ENCODE measurements around the gene TMEM244. TPM values are rescaled to one million over a fixed set of nuclear protein-coding genes. Genes with fewer than 3 reads are reported as not detected.

TMEM244 gene
- total and polyA plus RNA-seq, 2 donors (not counting 3 experiments of a cell fraction or from before 2014, with no cell fraction given), result not detected

DNA sequence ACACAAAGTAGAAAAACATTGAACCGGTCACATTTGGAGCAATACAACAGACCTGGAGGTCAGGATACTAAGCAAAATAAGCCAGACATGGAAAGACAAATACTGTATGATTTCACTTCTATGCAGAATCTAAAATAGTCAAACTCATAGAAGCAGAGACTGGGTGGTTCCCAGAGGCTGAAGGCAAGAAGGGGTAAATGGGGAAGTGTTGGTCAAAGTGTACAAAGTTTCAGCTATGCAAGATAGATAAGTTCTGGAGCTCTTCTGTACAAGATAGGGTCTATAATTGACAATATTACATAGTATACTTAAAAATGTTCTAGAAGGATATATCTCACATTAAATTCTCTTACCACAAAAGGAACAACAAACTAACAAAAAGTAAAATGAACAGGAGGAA, 70.3 kb downstream of the TMEM244 start:
- POLR2A ChIA-PET, result no interaction called here

More for the DNA sequence above, 70.3 kb downstream of the TMEM244 start:
- no peak overlapping the region for H3K9ac ChIP-seq (replicated peaks; ENCODE audit: extremely low read depth, insufficient read depth, low read length)
- H3K9me1 ChIP-seq (replicated peaks; ENCODE audit: control insufficient read depth, extremely low read depth, insufficient read depth, low read length), result no peaks in the 10 kb centered on the region
- intact Hi-C loops (cut with micrococcal nuclease) (no loop called here), dilution Hi-C loops (cut with MboI; ENCODE audit: extremely low pct_ligation_motif_present, low sequenced_read_pairs) (no loop called here)
- no TSS peak for BruUV-seq (replicated peaks)
- no peak overlapping the region for H3K4me2 ChIP-seq (ENCODE audit: insufficient read depth, low read length)
- FAIRE-seq, result no peak
- H2AFZ ChIP-seq (ENCODE audit: low read depth, low read length), result no peak overlapping the region
- no peaks in the 10 kb centered on the region for H3K9me3 ChIP-seq (replicated peaks; ENCODE audit: control insufficient read depth, insufficient read depth, low read length)
- H3K36me3 ChIP-seq (ENCODE audit: control insufficient read depth in 2 of 2, extremely low read depth in 1 of 2, insufficient read depth in 2 of 2, low read length in 2 of 2), result no peaks in the 10 kb centered on the region
- no peak for DNase-seq (ENCODE audit: low read depth, low spot score)
- H3K4me3 ChIP-seq (replicated peaks in 1 of 3; ENCODE audit: insufficient read depth in 1 of 3, low read depth in 1 of 3, low read length in 3 of 3), result no peak overlapping the region
- no peaks in the 10 kb centered on the region for H4K20me1 ChIP-seq (replicated peaks; ENCODE audit: control insufficient read depth, extremely low read depth, insufficient read depth, low read length)
- no peaks in the 10 kb centered on the region for H3K79me2 ChIP-seq (ENCODE audit: control insufficient read depth, insufficient read depth, low read length)
- CTCF ChIA-PET, result interaction anchor here (1.3 to 1.5 kb wide), 2 partner anchors 10 to 230 kb away, joined by 3 read pairs; no protein-coding TSS in a partner anchor
- H3K4me1 ChIP-seq (ENCODE audit: control insufficient read depth, extremely low read depth, insufficient read depth, low read length), result no peaks in the 10 kb centered on the region
- no peak for TF ChIP-seq GATA2 (IDR thresholded peaks at IDR 0.05; ENCODE audit: insufficient read depth, insufficient read length, low read depth, low read length)
- TF ChIP-seq, protein P1, sequence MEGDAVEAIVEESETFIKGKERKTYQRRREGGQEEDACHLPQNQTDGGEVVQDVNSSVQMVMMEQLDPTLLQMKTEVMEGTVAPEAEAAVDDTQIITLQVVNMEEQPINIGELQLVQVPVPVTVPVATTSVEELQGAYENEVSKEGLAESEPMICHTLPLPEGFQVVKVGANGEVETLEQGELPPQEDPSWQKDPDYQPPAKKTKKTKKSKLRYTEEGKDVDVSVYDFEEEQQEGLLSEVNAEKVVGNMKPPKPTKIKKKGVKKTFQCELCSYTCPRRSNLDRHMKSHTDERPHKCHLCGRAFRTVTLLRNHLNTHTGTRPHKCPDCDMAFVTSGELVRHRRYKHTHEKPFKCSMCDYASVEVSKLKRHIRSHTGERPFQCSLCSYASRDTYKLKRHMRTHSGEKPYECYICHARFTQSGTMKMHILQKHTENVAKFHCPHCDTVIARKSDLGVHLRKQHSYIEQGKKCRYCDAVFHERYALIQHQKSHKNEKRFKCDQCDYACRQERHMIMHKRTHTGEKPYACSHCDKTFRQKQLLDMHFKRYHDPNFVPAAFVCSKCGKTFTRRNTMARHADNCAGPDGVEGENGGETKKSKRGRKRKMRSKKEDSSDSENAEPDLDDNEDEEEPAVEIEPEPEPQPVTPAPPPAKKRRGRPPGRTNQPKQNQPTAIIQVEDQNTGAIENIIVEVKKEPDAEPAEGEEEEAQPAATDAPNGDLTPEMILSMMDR (IDR thresholded peaks at IDR 0.05; ENCODE audit: extremely low read depth in 1 of 2, insufficient read depth in 1 of 2, low read depth in 1 of 2, low read length in 2 of 2), result no peak
- no peak for TF ChIP-seq POLR2A (IDR thresholded peaks at IDR 0.05; ENCODE audit: low read depth, low read length)
- TF ChIP-seq FOS (IDR thresholded peaks at IDR 0.05; ENCODE audit: borderline replicate concordance, insufficient read depth, low read length), result no peak
- no peak for TF ChIP-seq POLR2AphosphoS5 (IDR thresholded peaks at IDR 0.05; ENCODE audit: insufficient read depth, low read depth, low read length)
- TF ChIP-seq MYC (IDR thresholded peaks at IDR 0.05; ENCODE audit: low read depth, low read length), result no peak
- TF ChIP-seq JUN (IDR thresholded peaks at IDR 0.05; ENCODE audit: borderline replicate concordance, insufficient read depth, insufficient read length, low read depth), result no peak
- TF ChIP-seq, protein P2, sequence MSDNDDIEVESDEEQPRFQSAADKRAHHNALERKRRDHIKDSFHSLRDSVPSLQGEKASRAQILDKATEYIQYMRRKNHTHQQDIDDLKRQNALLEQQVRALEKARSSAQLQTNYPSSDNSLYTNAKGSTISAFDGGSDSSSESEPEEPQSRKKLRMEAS (IDR thresholded peaks at IDR 0.05; ENCODE audit: insufficient read depth, insufficient read length), result no peak
- no peak for TF ChIP-seq EZH2 (IDR thresholded peaks at IDR 0.05; ENCODE audit: borderline replicate concordance, low read depth, low read length, severe bottlenecking)
- H3K27ac ChIP-seq (ENCODE audit: insufficient read depth, low read depth, low read length), result no peak overlapping the region
- peaks cover 5 to 9% of the 10 kb centered on the region in 2 experiments for H3K27me3 ChIP-seq (ENCODE audit: control insufficient read depth in 2 of 2, insufficient read depth in 2 of 2, low read length in 2 of 2)

All from endothelial cell of umbilical vein (primary cell).